Heart right ventricle (tissue), 16 donors: ENCODE results near the gene MRGPRX2. TPM values are rescaled to one million over a fixed set of nuclear protein-coding genes. Genes with fewer than 3 reads are reported as not detected.

Source experiments
- ATAC-seq, 8 donors: fragments of 200-7000 bp; cut with Tn5 transposase; one replicate each; pipeline ENCODE4 v1.9.1; 2020; ENCODE audit warnings: mild to moderate bottlenecking in 8 of 8, moderate library complexity in 8 of 8, moderate number of reproducible peaks in 1 of 8
- DNase-seq, 2 donors: peaks; one replicate each; pipeline ENCODE4 v3.0.0-alpha.2; 2020
- H3K27ac ChIP-seq, 10 donors: fragments of 200-600 bp; sonication (generic) in 2 of 10; one replicate each; pipeline versions ENCODE4 v1.5.0 to v1.8.0; 2020 to 2022; ENCODE audit warnings: mild to moderate bottlenecking in 3 of 10
- H3K27me3 ChIP-seq, 7 donors: fragments of 200-600 bp; one replicate each; pipeline ENCODE4 v1.8.0; 2021 to 2022; ENCODE audit warnings: mild to moderate bottlenecking in 2 of 7
- H3K36me3 ChIP-seq, 9 donors: fragments of 200-600 bp; sonication (generic) in 1 of 9; one replicate each; pipeline versions ENCODE4 v1.5.0 to v1.8.0; 2020 to 2022; ENCODE audit warnings: mild to moderate bottlenecking in 2 of 9
- H3K4me1 ChIP-seq, 9 donors: fragments of 200-600 bp; sonication (generic) in 1 of 9; one replicate each; pipeline versions ENCODE4 v1.5.0 to v1.8.0; 2020 to 2022; ENCODE audit warnings: mild to moderate bottlenecking in 4 of 9
- H3K4me3 ChIP-seq, 10 donors: fragments of 200-600 bp; sonication (generic) in 2 of 10; one replicate each; pipeline versions ENCODE4 v1.5.0 to v1.8.0; 2020 to 2022; ENCODE audit warnings: mild to moderate bottlenecking in 7 of 10, moderate library complexity in 2 of 10
- H3K9me3 ChIP-seq, 11 donors: fragments of 200-600 bp in 10 of 11; sonication (generic) in 2 of 11; one replicate each; pipeline versions ENCODE4 v1.5.0 to v1.8.0; 2013 to 2022; ENCODE audit warnings: mild to moderate bottlenecking in 2 of 11, control low read depth in 1 of 11, moderate library complexity in 1 of 11
- WGBS, 2 donors: extraction: QIAGEN DNeasy Blood & Tissue Kit; methylation state at CpG; one replicate each; pipeline ENCODE4 v1.1.7; 2013; ENCODE audit warnings: inconsistent platforms in 1 of 2; 5-methylcytosine and 5-hydroxymethylcytosine counted together
- intact Hi-C, 10 donors: fragments of 100-400 bp; cut with DNase I; formaldehyde crosslinking; loops; one replicate each; pipeline versions ENCODE4 v1.11.1 to v1.14.2; 2022
- long read RNA-seq, 3 donors: library from polyadenylated mRNA; unstranded; transcript quantifications; one replicate each; pipeline ENCODE4 v2.0.0, GENCODE V29; 2020 to 2021
- polyA plus RNA-seq, 2 donors: library from polyadenylated mRNA; stranded (reverse); fragments of 200-250 nt; gene quantifications; one replicate each; pipeline ENCODE4 v1.2.3, GENCODE V29; 2013
- total RNA-seq, 10 donors: library from RNA; stranded (reverse); fragmentation: NEBNext Ultra II Directional in 3 of 10; extraction: Animal tissue kit (Norgen Biotek cat#: 25700) in 3 of 10; gene quantifications; one replicate each; pipeline versions ENCODE4 v1.2.1 to v1.2.4, GENCODE V29; 2021 to 2023
- TF ChIP-seq, protein P1 (sequence below), 9 donors: fragments of 200-600 bp; sonication (generic) in 2 of 9; IDR thresholded peaks; one replicate each; pipeline versions ENCODE4 v1.5.0 to v1.8.0; 2021 to 2022; ENCODE audit warnings: antibody characterized with exemption in 9 of 9, mild to moderate bottlenecking in 5 of 9, moderate library complexity in 1 of 9
- donor health status: Arrhythmogenic right ventricular cardiomyopathy.
- donor health status: ischemic (EF 13 %, LVEDD 7.1; RV severe dilation, severe dysfunction).
- donor health status: healthy with polysubstance abuse.
- donor health status: DM: no; HTN: yes; CAD: no.
- donor health status: DM: no; HTN: no; CAD: no.
- donor health status: ischemic (EF 25% LVEDD 6.9; RV normal size, moderate dysfunction).
- donor health status: ischemic (EF 25% LVEDD 5.7; RV mildly dilated, moderate dysfunction).
- donor health status: healthy.
- donor health status: DM: yes; HTN: yes; CAD: no.
- donor health status: Ischemic cardiomyopathy.
- donor health status: ischemic (EF 35%, LVEDD 5.7; RV mildly dilated, moderate dysfunction).
- donor health status: nonischemic (EF 11% LVEDD 7.7; RV severe dilation, severe dysfunction).
- donor health status: DM: yes; HTN: yes; CAD: no.
- donor health status: PGD.
- donor health status: ischemic (EF 29% LVEDD 5.4; RV normal size, mild dysfunction).
- donor health status: nonischemic (EF 23%, LVEDD 6.1; RV moderate dilation, normal function).

MRGPRX2 gene
- total RNA-seq (under 1 TPM in 1 of 10 donors, not detected in 9; 0.15 TPM), polyA plus RNA-seq (not detected)
- long read RNA-seq, donor 1 = 0 reads
- long read RNA-seq, donor 2 = 0 reads
- long read RNA-seq, donor 3 = 0 reads

DNA sequence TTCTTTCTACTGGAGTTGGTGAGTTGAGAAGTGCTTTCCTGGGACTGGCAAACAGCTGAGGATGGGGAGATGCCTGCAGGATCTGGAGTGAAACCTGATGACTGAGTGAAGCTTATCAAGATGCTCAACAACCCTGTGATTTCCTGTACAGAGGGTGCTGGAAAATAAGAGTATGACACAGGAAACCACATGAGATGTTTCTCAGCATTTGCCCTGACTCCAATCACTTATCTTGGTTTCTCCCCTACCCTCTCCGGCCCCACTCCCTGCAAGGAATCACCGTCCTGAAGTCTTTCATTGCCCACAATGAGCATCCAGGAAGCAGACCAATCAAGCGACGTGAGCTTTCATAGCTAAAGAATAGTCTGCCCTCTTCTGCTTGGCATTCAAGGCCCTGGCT, at the start of gene MRGPRX2:
TSS of gene MRGPRX2 (minus strand) at position 89 of the 400 bp plus-strand sequence. CDS start 4,315 bp downstream, outside the sequence.
- no peaks in the 10 kb centered on the region for H3K9me3 ChIP-seq
- TF ChIP-seq, protein P1, sequence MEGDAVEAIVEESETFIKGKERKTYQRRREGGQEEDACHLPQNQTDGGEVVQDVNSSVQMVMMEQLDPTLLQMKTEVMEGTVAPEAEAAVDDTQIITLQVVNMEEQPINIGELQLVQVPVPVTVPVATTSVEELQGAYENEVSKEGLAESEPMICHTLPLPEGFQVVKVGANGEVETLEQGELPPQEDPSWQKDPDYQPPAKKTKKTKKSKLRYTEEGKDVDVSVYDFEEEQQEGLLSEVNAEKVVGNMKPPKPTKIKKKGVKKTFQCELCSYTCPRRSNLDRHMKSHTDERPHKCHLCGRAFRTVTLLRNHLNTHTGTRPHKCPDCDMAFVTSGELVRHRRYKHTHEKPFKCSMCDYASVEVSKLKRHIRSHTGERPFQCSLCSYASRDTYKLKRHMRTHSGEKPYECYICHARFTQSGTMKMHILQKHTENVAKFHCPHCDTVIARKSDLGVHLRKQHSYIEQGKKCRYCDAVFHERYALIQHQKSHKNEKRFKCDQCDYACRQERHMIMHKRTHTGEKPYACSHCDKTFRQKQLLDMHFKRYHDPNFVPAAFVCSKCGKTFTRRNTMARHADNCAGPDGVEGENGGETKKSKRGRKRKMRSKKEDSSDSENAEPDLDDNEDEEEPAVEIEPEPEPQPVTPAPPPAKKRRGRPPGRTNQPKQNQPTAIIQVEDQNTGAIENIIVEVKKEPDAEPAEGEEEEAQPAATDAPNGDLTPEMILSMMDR (IDR thresholded peaks at IDR 0.05) = no peak
- peaks cover 0 to 19% (median 2%) of the 10 kb centered on the region in 7 donors for H3K27me3 ChIP-seq
- H3K27ac ChIP-seq = no peak within 1 kb of the TSS
- no peaks in the 10 kb centered on the region for H3K4me1 ChIP-seq
- ATAC-seq (no peak), DNase-seq (no peak)
- H3K4me3 ChIP-seq = no peak within 1 kb of the TSS
- intact Hi-C loops = no loop called here
- 41 to 50% methylated on average over 4 of the region's 4 CpGs for WGBS, 2 donors
- H3K36me3 ChIP-seq = no peaks in the 10 kb centered on the region

DNA sequence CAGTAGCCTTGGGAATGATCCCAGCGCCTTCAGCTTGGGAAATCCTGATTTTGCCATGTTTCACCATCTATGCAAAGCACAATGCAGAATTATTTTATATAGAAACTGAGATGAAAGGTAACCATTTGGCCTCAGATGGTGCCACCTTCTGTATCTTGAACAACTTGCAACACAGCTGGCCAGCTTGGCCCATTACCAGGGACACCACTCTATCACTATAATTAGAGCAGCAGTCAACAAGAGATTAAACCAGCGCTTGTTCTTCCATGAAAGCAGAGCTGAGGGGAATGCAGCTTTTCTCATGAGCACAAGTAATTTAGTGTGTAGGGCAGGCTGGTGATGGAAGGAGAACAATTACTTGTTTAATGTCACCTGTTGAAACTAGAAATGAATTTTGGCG, 49.8 kb upstream of the MRGPRX2 start:
- DNase-seq (peak; percentile 47 to 61), ATAC-seq (peak in 7 of 8 donors; percentile 69 to 94 (median 90))
- intact Hi-C loops = loop anchor here in 3 of 10 donors (1.0 to 5.0 kb wide), 3 partner anchors 33 kb away; no protein-coding TSS in a partner anchor

DNA sequence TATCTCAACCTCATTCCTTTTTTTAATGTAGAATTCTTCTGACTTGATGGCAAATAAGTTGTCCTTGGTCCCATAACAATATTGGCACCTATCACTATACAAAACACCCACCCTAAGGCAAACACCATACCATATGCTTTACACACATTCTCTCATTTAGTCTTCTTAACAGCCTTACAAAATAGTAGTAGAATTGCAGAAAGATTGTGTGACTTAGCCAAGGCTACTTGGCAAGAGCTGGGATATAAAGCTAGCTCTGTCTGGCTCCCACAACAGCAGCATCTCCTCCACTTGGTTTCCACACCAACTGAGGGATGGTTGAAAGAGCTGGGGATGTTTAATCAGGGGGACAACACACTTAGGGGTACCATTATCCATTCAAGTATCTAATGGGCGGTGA, 46.6 kb upstream of the MRGPRX2 start:
- Histone ChIP-seq H3K4me1 (peaks cover 0 to 10% (median 0%) of the 10 kb centered on the region in 9 donors), H3K36me3 (no peaks in the 10 kb centered on the region), H3K27ac (no peak overlapping the region), H3K4me3 (no peak overlapping the region), H3K9me3 (no peaks in the 10 kb centered on the region), H3K27me3 (no peaks in the 10 kb centered on the region)
- TF ChIP-seq, protein P1 (IDR thresholded peaks at IDR 0.05) = no peak
- ATAC-seq (no peak), DNase-seq (no peak)
- WGBS, 2 donors = 80 to 94% methylated on average over 1 of the region's 1 CpG
- intact Hi-C loops = no loop called here

More for the DNA sequence above, 49.8 kb upstream of the MRGPRX2 start:
- H3K27ac ChIP-seq = peak overlapping the region in 4 of 10 donors; percentile 10 to 62 (median 43)
- TF ChIP-seq, protein P1 (IDR thresholded peaks at IDR 0.05) = peak in 4 of 9 donors; percentile 17 to 44 (median 42)
- no peaks in the 10 kb centered on the region for H3K27me3 ChIP-seq
- H3K4me1 ChIP-seq = peaks cover 0 to 8% (median 0%) of the 10 kb centered on the region in 9 donors
- WGBS, 2 donors = 45 to 60% methylated on average over 3 of the region's 3 CpGs
- H3K9me3 ChIP-seq = no peaks in the 10 kb centered on the region
- H3K36me3 ChIP-seq = no peaks in the 10 kb centered on the region
- no peak overlapping the region for H3K4me3 ChIP-seq

DNA sequence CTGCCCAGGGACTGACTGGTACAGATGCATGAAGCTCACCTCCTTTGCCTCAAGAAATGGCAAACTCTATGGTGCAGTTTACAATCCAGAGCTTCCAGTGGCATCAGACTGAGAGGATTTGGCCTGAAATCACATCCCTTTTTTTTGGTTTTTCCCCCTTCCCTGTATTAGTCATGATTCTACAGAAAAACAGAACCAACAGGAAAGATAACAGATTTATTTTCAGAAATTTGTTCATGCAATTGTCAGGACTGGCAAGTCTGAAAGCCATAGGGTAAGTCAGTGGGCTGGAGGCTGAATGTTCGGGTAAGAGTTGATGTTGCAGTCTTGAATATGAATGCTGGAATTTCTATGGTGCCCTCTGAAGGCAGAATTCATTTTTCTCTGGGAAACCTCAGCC, 44.5 kb upstream of the MRGPRX2 start:
- no peak for ATAC-seq
- 82 to 91% methylated on average over 1 of the region's 1 CpG for WGBS, 2 donors
- TF ChIP-seq, protein P1 (IDR thresholded peaks at IDR 0.05) = no peak
- Histone ChIP-seq H3K4me1 (peaks cover 0 to 8% (median 0%) of the 10 kb centered on the region in 9 donors), H3K27ac (no peak overlapping the region), H3K4me3 (no peak overlapping the region), H3K36me3 (no peaks in the 10 kb centered on the region), H3K27me3 (no peaks in the 10 kb centered on the region), H3K9me3 (peaks cover 0 to 8% (median 0%) of the 10 kb centered on the region in 11 donors)
- DNase-seq = no peak
- intact Hi-C loops = no loop called here
